GM18867 (cell line): ENCODE measurements around the gene SENP2.
"Not testable (repeated sequence)": the region's sequence is repeated elsewhere in the genome, so short reads cannot be mapped to it uniquely, and the experiment has no call there.

Experiments
- ATAC-seq: cut with Tn5 transposase; IDR thresholded peaks from one replicate; pipeline ENCODE4 v1.9.1; 2021; ENCODE audit warnings: mild to moderate bottlenecking, moderate library complexity; ENCODE audit not compliant: unreplicated experiment

SENP2 gene

DNA sequence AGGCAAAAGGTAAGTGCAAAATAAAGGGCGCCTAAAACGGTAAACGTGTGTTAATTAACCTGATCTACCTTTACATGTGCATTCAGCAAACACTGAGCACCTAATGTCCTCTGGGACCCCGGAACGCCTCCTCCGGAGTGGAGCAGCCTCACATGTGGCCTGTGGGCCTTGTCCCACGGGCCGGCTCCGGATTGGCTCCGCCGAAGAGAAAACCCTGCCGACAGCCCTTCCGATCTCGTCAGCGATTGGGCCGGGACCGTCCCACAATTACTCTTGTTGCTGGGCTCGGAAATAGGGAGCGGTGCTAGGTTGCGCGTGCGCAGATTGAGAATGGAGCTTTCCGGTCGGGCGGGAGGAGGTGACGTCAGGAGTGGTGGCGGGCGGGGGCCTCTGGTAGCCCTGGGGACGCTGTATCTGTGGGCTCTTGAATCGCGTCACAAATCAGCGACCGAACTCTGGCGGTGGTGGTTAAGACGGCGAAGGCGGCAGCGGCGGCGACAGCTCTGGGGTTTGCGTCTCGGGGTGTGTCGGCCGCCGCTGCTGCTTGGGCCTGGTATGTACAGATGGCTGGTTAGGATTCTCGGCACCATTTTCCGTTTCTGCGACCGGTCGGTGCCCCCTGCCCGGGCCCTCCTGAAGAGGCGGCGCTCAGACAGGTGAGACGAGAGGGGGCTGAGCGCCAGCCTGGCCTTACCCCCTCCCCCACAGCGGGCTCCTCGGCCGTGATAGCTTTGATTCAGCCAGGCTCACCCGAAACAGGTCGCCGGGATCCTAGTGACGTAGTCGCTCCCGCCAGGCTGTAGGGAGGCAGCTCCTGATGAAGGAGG, at the start of gene SENP2:
Gene SENP2 (plus strand): TSS at position 437 of the 827 bp plus-strand sequence. CDS start 119 bp downstream, at position 556.
- ATAC-seq: peak; percentile 95

- peak; percentile 98 for ATAC-seq
Measured at GRCh38 chr3:185537369-185537970, 48.6 kb upstream of the SENP2 start.

- no peak for ATAC-seq
Measured at GRCh38 chr3:185539934-185540333, 46.2 kb upstream of the SENP2 start.

DNA sequence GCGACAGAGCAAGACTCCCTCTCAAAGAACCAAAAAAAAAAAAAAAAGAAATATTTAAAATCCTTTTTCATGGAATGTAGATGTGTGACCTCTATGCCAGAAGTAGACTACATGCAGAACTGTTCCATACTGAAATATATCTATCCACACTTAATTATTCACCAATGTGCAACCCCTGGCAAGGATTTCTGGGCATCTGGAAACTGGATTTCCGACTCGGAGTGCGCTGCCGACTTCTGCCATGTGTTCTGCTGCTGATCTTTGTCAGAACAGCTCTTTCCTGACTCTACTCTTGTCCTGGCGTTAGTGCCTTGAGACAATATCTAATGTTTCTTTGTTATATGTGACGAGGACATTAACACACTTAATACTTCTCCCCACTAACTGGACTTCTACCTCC, 45.4 kb upstream of the SENP2 start:
- ATAC-seq: no peak

- ATAC-seq: no peak
Measured at GRCh38 chr3:185549122-185549521, 37.0 kb upstream of the SENP2 start.

DNA sequence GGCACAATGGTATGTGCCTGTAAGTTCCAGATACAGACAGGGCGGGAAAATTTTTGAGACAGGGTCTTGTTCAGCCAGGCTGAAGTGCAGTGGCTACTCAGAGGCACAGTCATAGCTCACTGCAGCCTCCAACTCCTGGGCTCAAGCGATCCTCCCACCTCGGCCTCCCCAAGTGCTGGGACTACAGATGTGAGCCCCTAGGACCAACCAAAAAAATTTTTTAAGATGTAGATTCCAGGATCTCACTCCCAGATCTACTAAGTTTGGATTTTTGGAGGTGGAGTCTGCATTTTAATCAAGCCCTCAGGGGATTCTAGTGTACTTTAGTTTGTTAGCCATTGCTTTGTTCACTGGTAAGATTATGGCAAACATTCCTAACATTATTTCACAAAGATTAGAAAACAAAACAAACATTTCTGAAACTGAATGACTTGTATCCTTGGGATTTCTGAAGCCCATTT, 36.4 kb upstream of the SENP2 start:
- ATAC-seq: no peak

GRCh38 chr3:185552358-185552877, 33.7 kb upstream of the SENP2 start, which contains the start of gene LIPH:
LIPH (minus strand) TSS chr3:185552588; CDS start chr3:185552471, 117 bp downstream.
- ATAC-seq: peak; percentile 76

DNA sequence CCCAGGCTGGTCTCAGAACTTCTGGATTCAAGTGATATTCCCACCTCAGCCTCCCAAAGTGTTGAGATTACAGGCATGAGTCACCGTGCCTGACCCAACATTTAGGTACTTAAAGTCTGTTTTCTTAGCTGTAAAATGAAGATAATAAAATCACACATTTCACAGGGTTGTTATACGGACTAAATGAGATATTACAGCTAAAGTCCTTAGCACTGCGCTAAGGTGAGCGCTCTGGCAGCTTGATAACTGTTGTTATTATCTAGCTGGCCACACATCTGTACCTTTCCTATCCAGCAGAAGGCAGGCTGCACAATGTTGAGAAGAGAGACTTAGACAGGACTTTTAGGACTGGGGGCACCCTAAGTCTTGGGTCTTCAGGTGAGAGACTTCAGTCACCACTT, 31.0 kb upstream of the SENP2 start:
- no peak for ATAC-seq

- no peak for ATAC-seq
Measured at GRCh38 chr3:185555860-185556347, 30.2 kb upstream of the SENP2 start.

DNA sequence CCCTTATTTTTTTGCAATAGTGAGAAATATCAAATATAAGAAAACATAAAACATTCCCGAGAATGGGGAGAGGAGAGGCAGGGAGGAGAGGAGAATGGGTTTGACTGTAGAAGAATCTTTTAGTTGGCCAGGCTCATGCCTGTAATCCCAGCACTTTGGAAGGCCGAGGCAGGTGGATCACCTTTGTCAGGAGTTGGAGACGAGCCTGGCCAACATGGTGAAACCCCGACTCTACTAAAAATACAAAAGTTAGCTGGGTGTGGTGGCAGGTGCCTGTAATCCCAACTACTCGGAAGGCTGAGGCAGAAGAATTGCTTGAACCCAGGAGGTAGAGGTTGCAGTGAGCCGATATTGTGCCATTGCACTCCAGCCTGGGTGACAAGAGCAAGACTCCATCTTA, 29.5 kb upstream of the SENP2 start:
- ATAC-seq: not testable (repeated sequence)

DNA sequence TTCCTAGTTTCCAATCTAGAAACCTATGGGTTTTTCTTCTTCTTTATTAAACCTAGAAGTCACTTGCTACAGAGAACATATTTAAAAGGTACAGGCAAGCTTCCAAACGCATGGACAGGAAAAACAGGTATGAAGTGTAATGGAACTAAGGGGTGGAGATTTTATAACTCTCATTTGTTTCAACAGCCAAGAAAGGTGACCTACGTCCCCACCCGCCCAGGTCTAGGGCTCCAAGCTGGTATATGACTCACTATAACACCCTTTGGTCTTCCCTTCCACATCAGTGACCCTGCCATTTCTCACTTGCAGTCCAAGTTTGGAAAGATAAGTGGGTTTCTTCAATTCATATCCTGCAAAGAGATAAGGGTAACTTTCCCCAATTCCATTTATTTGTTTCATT, 27.7 kb upstream of the SENP2 start:
- ATAC-seq: no peak

DNA sequence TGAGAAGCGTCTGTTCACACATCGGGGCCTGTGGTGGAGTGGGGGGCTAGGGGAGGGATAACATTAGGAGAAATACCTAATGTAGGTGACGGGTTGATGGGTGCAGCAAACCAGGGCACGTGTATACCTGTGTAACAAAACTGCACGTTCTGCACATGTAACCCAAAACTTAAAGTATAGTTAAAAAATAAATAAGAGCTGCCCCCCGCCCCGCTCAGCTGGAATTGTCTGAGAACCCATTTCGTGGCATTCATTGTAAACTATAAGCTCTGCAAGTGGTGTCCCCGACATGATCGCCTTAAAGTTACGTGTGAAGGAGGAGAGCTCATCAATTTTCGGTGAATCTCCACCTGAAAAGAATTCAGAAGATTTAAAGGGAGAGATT, 26.4 kb upstream of the SENP2 start:
- no peak for ATAC-seq

- no peak for ATAC-seq
Measured at GRCh38 chr3:185560676-185561075, 25.4 kb upstream of the SENP2 start.

DNA sequence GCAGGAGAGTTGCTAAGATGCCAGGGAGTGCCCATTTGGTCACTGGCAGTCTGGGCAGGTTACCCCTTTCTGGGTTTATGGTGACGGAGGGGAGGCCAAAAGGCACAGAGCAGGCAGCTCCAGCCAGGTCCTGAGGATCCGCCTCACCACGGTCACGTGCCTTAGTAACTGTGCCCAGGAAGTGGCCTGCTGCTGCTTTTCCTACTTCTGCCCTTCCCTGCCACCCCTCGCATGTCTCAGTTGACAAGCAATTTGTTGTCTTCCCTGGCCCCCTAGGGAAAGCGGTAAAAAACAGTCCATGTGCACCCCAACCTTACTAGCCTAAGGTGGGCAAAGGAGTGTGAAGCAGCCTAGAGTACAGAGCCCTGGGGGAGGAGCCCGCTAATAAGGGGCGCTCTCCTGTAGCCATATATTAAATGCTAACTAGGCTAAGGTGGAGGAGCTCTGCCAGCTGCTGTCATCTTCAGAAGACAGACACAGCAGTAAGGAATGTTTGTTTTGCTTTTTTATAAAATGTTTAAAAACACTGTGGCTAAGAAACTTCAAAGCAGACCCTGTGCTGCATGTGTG, 24.6 kb upstream of the SENP2 start:
- ATAC-seq: no peak

GRCh38 chr3:185561958-185562357, 24.1 kb upstream of the SENP2 start:
- no peak for ATAC-seq

GRCh38 chr3:185572183-185572582, 13.9 kb upstream of the SENP2 start:
- no peak for ATAC-seq

- ATAC-seq: peak; percentile 84
Measured at GRCh38 chr3:185575108-185575869, 10.8 kb upstream of the SENP2 start.

DNA sequence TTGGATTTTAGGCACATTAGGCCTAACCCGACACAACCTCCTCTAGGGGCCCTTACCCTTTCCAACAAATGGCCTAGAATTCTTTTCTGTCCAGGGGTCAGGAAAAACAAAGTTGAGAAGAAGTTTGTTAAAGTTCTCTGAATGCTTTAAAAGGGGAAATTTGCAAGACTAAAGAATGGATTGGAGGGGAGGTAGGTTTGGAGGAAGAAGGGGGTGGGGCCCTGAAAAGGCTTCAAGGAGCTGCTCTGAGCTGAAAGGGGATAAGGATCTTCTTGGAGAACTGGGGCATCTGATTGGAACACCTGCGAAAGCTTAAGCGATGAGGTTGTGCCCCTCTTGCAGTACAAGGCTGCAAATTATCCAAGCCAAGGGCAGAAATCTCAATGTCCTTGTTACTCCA, 3.9 kb upstream of the SENP2 start:
- no peak for ATAC-seq

GRCh38 chr3:185582871-185583270, 3.2 kb upstream of the SENP2 start:
- ATAC-seq: peak; percentile 29

GRCh38 chr3:185583925-185584324, 2.2 kb upstream of the SENP2 start:
- no peak for ATAC-seq

DNA sequence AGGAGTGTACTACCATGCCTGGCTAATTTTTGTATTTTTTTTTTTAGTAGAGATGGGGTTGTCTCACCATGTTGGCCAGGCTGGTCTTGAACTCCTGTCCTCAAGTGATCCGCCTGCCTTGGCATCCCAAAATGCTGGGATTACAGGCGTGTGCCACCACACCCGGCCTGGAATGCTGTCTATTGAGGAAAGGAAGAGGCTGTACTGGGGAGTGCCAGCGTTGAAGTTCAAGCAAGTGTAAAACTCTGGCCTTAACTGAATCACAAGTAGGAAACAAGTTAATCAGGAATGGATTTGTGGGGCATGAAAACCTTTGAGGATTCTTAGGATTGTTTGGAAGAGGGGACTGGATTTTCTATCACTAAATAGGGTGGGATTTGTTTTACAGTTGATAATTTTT, 1.4 kb upstream of the SENP2 start:
- no peak for ATAC-seq
